ENCODE measurements around the gene TDRD7.

The TDRD7 gene

DNA sequence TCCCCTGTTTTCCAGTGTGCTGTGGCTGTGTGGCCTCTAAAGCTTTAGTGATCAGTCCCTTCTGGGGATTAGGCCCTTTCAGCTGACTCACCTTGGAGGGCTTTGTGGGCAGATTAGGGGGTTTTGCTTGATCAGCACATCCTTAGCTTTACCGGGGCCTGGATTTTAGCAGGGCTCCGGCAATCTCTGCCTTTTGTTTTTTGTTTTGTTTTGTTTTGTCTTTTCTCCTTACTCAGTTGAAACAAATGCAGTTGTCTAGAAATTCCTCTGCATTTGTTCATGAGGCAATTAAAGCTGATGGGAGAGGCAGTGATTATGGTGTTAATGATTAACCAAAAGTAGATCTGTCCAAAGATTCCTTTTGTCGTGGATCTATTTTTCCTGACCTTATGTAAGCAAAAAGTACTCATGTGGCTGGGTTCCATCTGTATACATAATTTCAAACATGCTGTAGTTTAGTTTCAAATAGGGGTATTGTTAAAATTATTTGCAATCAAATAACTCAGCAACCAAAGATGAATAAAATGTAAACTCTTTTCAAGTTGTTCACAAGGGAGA, 5.2 kb upstream of the TDRD7 start:
- DNase-seq (ENCODE audit: insufficient read length) = no peak
- TF ChIP-seq POLR2AphosphoS5 (IDR thresholded peaks at IDR 0.05; ENCODE audit: low read depth, low read length) (no peak), TAF1 (IDR thresholded peaks at IDR 0.05; ENCODE audit: borderline replicate concordance, low read depth, low read length) (no peak), POLR2A (IDR thresholded peaks at IDR 0.05; ENCODE audit: low read depth, low read length) (no peak)
- FAIRE-seq = peak; percentile 21

DNA sequence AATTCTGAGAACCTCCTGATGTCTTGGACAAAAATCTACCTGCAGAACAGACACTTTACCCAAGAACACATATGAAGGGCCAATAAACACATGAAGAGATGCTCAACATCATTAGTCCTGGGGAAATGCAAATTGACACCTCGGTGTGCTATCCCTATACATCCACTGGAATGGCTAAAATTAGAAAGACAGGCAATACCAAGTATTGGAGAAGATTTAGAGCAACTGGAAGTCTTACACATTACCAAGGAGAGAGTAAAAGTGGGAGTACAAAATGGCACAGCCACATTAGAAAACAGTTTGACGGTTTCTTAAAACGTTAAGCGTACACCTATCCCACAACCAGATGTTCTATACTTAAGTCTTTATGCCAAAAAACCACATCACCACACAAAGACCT, 3.3 kb upstream of the TDRD7 start:
- TF ChIP-seq POLR2A (IDR thresholded peaks at IDR 0.05; ENCODE audit: low read depth, low read length) (no peak), TAF1 (IDR thresholded peaks at IDR 0.05; ENCODE audit: borderline replicate concordance, low read depth, low read length) (no peak), POLR2AphosphoS5 (IDR thresholded peaks at IDR 0.05; ENCODE audit: low read depth, low read length) (no peak)
- no peak for DNase-seq (ENCODE audit: insufficient read length)
- FAIRE-seq = no peak

DNA sequence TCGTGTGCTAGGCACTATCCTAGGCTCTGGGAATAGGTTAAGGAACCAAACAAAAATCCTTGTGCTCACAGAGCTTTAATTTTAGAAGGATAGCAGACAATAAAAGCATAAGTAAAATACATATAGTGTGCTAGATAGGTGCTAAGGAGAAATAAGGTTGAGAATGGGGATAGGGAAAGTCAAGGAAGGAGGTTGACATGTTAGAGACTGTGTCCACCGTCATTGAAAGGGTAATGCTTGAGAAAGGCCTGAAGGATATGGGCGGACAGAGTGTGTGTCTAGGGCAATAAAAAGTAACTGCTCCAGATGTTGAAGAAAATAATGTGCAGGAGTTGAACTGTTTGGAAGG, 482 bp upstream of the TDRD7 start:
- TF ChIP-seq POLR2AphosphoS5 (IDR thresholded peaks at IDR 0.05; ENCODE audit: low read depth, low read length) = no peak
- TF ChIP-seq TAF1 (IDR thresholded peaks at IDR 0.05; ENCODE audit: borderline replicate concordance, low read depth, low read length) = no peak
- TF ChIP-seq POLR2A (IDR thresholded peaks at IDR 0.05; ENCODE audit: low read depth, low read length) = no peak
- FAIRE-seq (no peak), DNase-seq (ENCODE audit: insufficient read length) (no peak)

DNA sequence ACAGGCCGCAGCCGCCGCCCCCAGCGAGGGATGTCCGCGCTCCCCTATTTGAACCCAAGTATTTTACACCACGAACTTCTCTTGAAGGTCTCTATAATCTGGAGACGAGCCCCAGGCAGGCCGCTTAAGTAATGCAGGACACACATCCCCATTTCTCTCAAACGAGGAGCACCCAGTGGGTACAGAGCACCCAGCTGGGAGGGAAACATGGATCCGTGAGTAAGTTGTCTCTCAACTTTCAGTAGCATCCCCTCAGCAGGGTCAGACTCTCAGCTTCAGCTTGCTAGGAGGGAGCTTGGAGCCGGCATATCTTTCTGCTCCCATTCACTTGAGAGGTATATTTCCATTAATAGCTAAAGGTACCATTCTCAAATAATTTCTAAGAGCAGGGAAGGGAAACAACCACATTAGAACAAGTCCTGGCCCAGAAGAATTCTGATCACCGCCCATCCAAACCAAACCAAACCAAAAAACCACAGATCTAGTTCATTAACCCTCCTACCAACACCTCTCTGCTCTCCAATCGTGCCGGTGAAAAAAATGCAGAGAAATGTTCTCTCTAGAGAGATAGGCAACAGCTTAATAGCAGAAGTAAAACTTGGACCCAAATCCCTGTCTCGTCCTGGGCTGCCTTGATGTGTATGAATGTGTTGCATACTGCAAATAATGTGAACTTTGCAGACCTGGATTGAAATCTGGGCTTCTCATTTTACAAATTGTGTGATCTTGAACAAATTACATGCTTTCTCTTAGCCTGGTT, 910 bp downstream of the TDRD7 start:
- DNase-seq (ENCODE audit: insufficient read length) (no peak), FAIRE-seq (peak; percentile 54)
- TF ChIP-seq POLR2A (IDR thresholded peaks at IDR 0.05; ENCODE audit: low read depth, low read length) (no peak), POLR2AphosphoS5 (IDR thresholded peaks at IDR 0.05; ENCODE audit: low read depth, low read length) (no peak), TAF1 (IDR thresholded peaks at IDR 0.05; ENCODE audit: borderline replicate concordance, low read depth, low read length) (0 out of 2 replicates have a peak, but pooled peaks have one; percentile 11)

DNA sequence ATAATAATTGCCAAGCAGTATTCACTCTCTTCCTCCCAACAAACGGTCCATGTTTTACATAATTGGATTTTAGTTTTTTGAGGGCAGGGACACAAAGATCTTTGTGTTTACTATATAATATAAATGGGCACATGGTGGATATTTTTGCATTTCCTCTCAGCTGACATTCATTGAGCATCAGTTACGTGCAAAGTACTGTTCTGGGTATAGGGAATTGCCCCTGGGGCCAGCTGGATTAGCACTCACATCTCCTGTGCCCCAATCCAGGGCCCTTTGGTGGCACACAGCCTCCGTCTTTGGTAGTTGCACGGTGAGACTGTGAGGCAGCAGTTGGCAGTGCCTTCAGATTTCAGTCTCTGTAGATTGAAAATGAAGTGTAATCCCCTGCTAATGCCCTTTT, 1.6 kb downstream of the TDRD7 start:
- DNase-seq (ENCODE audit: insufficient read length) (no peak), FAIRE-seq (no peak)
- TF ChIP-seq POLR2AphosphoS5 (IDR thresholded peaks at IDR 0.05; ENCODE audit: low read depth, low read length) (no peak), TAF1 (IDR thresholded peaks at IDR 0.05; ENCODE audit: borderline replicate concordance, low read depth, low read length) (no peak), POLR2A (IDR thresholded peaks at IDR 0.05; ENCODE audit: low read depth, low read length) (no peak)

DNA sequence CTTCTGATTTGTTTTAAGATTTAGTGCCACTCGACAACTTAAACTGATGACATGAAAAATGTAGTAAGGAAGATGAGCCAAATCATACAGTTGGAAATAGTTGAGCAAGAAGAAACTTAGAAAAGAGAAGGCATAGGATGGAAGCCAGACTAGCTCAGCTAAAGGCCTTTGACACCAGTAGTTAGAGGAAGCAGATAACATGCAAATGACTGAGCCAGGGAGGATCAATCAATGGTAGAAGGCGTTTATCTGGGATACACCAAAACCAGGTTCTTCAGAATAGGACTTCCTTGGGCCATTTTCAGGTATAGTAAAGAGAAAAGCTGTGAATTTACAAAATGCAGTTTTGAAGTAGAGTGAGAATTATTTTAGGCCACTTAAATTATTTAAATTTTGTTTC, 3.2 kb downstream of the TDRD7 start:
- TF ChIP-seq TAF1 (IDR thresholded peaks at IDR 0.05; ENCODE audit: borderline replicate concordance, low read depth, low read length) = no peak
- no peak for TF ChIP-seq POLR2AphosphoS5 (IDR thresholded peaks at IDR 0.05; ENCODE audit: low read depth, low read length)
- TF ChIP-seq POLR2A (IDR thresholded peaks at IDR 0.05; ENCODE audit: low read depth, low read length) = no peak
- FAIRE-seq (no peak), DNase-seq (ENCODE audit: insufficient read length) (no peak)

DNA sequence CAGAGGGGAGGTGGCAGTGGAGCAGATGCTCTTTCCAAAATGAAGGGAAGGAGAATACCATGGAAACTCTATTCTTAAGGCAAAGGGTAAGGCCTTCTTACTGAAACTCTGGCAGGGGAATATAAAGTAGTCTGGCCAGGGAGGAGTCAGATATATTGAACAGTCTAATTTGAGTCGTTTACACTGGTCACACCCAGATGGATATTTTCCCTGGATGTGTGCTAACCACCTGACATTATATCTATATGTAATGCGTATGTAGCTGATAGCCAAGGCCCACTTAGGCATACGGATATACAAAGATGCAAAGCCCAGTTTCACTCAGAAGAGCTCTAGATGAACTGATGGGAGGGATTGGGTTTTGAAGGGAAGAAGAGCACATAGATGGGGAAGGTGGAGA, 7.0 kb downstream of the TDRD7 start:
- DNase-seq (ENCODE audit: insufficient read length) (no peak), FAIRE-seq (no peak)

DNA sequence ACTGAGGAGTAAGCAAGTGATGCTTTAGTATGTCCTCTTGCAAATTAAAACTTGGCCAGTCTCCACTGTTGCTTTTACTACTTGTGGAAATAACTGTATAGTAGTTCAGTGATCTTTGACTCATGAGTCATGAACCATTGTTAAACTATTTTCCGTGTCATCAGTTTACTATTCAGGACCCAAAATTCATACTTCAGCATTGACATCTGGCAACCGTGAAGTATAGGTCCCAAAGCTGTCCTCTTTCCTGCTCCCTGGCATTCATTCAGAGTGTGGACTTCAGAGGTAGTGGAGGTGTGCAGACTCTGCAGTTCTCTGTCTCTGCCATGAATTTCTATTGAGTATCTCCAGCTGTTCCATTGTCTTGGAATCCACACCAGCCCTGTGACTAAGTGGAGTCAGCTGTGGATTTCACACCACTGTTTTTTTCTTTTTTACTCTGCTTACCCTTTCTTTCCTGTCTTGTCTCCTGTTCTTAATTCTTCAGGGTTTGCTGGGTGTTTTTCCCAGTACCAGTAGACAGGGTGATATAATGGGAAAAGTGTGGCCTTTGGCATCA, 7.5 kb downstream of the TDRD7 start:
- DNase-seq (ENCODE audit: insufficient read length) (no peak), FAIRE-seq (no peak)
- TF ChIP-seq POLR2A (IDR thresholded peaks at IDR 0.05; ENCODE audit: low read depth, low read length) (no peak), TAF1 (IDR thresholded peaks at IDR 0.05; ENCODE audit: borderline replicate concordance, low read depth, low read length) (no peak), POLR2AphosphoS5 (IDR thresholded peaks at IDR 0.05; ENCODE audit: low read depth, low read length) (no peak)

More for the DNA sequence above, 7.0 kb downstream of the TDRD7 start:
- TF ChIP-seq POLR2A (IDR thresholded peaks at IDR 0.05; ENCODE audit: low read depth, low read length) (no peak), POLR2AphosphoS5 (IDR thresholded peaks at IDR 0.05; ENCODE audit: low read depth, low read length) (no peak), TAF1 (IDR thresholded peaks at IDR 0.05; ENCODE audit: borderline replicate concordance, low read depth, low read length) (no peak)

DNA sequence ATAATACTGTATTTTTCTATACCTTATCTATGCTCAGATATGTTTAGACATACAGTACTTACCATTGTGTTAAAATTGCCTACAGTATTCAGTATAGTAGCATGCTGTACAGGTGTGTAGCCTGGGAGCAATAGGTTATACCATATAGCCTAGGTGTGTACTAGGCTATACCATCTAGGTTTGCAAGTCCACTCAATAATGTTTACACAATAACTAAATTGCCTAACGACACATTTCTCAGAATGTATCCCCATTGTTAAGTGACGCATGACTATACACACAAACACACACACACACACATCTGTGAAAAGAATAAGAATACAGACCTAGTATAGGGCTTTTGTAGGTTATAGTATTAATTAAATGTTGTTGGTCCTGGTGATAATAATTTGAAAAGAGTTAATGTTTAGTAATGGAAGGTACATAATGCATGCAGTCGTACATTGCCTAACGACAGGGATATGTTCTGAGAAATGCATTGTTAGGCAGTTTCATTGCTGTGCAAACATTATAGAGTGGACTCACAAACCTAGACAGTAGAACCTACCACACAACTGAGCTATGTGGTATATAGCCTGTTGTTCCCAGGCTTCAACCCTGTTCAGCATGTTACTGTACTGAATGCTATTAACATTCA, 13.6 kb downstream of the TDRD7 start:
- DNase-seq (ENCODE audit: insufficient read length) (no peak), FAIRE-seq (no peak)
- TF ChIP-seq POLR2AphosphoS5 (IDR thresholded peaks at IDR 0.05; ENCODE audit: low read depth, low read length) = no peak
- no peak for TF ChIP-seq TAF1 (IDR thresholded peaks at IDR 0.05; ENCODE audit: borderline replicate concordance, low read depth, low read length)
- TF ChIP-seq POLR2A (IDR thresholded peaks at IDR 0.05; ENCODE audit: low read depth, low read length) = no peak

DNA sequence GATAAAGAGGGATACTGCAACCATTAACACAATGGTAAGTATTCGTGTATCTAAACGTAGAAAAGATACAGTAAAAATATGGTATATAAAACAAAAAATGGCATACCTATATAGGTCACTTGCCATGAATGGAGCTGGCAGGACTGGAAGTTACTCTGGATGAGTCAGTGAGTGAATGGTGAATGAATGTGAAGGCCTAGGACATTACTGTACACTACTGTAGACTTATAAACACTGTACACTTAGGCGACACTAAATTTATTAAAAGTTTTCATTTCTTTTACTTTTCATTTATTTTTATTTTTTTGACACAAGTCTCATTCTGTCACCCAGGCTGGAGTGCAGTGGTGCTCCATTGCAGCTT, 14.1 kb downstream of the TDRD7 start:
- TF ChIP-seq POLR2A (IDR thresholded peaks at IDR 0.05; ENCODE audit: low read depth, low read length) (no peak), POLR2AphosphoS5 (IDR thresholded peaks at IDR 0.05; ENCODE audit: low read depth, low read length) (no peak), TAF1 (IDR thresholded peaks at IDR 0.05; ENCODE audit: borderline replicate concordance, low read depth, low read length) (no peak)
- FAIRE-seq (no peak), DNase-seq (ENCODE audit: insufficient read length) (no peak)

DNA sequence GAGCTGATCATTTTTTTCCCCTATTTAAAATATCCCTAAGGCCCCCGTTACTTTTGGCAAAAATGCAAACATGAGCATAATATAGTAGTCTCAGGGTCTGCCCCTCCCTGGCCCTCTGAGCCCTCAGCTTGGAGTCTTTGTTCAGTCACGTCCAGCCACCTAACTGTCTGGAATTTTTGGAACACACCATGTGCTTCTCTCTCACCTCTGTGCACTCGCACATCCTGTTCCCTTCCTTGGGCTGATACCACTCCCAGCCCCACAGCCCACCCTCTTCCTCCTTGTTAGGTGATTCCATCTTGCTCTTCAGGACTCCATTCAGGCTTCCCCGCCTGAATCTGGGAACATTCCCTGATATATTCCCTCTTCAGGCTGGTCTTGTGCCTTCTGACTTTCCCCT, 16.0 kb downstream of the TDRD7 start:
- DNase-seq (ENCODE audit: insufficient read length) (no peak), FAIRE-seq (no peak)
- TF ChIP-seq POLR2AphosphoS5 (IDR thresholded peaks at IDR 0.05; ENCODE audit: low read depth, low read length) = no peak
- TF ChIP-seq TAF1 (IDR thresholded peaks at IDR 0.05; ENCODE audit: borderline replicate concordance, low read depth, low read length) = no peak
- no peak for TF ChIP-seq POLR2A (IDR thresholded peaks at IDR 0.05; ENCODE audit: low read depth, low read length)
